NCI-H2081 (cell line): ENCODE results near the gene POLR2A.

Source experiments
- DNase-seq, 2 experiments: peaks; one replicate each; lab custom pipeline; 2025; lab: John Stamatoyannopoulos, UW

Gene POLR2A

DNA sequence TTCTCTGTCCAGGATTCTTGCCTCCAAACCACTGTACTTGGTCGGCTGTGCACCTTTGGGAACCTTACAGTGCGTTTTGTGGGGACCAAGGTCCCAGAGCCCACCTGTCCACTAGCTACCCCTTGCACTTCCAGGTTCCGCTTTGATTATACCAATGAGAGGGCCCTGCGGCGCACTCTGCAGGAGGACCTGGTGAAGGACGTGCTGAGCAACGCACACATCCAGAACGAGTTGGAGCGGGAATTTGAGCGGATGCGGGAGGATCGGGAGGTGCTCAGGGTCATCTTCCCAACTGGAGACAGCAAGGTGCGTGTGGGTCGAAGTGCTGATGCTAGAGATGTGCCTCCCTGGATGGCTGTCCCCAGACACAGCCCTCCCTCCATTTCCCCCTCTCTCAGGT lies 18.8 kb downstream of the POLR2A start:
- no peak for DNase-seq

DNA sequence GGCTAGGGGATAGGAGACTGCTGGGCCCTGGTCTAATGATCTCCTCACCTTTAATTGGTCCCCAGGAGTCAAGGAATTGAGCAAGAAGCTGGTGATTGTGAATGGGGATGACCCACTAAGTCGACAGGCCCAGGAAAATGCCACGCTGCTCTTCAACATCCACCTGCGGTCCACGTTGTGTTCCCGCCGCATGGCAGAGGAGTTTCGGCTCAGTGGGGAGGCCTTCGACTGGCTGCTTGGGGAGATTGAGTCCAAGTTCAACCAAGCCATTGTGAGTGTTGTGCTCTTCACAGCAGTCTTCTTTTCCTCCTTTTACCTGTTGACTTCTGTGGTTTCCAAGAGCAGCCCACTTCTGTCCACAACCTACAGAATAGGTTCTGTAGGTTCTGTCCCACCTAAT lies 19.4 kb downstream of the POLR2A start:
- no peak for DNase-seq

DNA sequence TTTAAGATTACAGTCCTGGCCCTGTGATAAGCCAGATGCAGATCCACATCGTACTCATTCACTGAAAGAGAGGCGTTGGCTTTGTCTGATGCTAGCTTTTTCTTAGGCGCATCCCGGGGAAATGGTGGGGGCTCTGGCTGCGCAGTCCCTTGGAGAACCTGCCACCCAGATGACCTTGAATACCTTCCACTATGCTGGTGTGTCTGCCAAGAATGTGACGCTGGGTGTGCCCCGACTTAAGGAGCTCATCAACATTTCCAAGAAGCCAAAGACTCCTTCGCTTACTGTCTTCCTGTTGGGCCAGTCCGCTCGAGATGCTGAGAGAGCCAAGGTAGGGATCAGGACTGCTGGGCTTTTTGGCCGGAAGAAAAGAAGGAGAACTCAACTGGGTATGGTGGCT lies 24.0 kb downstream of the POLR2A start:
- DNase-seq = no peak

DNA sequence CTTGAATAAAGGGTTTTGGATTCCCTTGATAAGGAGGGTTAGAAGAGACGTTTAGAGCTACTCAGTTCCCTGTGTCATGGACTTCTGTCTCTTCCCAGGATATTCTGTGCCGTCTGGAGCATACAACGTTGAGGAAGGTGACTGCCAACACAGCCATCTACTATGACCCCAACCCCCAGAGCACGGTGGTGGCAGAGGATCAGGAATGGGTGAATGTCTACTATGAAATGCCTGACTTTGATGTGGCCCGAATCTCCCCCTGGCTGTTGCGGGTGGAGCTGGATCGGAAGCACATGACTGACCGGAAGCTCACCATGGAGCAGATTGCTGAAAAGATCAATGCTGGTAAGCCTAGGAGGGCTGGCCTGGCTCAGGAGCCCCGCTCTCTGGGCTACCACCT lies 24.7 kb downstream of the POLR2A start:
- DNase-seq = no peak

DNA sequence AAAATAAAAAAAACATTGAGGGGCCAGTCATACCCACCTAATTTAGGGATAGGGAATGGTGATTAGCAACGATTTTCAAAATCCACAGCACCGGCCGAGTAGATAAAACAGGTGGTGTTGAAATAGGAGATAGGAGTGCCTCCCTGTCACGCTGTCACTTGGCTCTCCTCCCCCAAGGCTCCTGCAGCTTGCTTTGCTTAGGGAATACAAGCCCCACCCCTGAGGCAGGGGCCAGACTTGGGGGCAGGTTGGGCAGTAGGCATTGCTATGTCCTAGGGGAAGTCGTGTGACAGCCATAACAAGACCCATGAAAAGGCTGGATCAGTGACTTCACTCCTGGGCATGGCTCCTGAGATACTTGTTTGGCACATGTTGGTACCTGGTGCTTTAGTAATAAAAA lies 25.8 kb downstream of the POLR2A start:
- no peak for DNase-seq

DNA sequence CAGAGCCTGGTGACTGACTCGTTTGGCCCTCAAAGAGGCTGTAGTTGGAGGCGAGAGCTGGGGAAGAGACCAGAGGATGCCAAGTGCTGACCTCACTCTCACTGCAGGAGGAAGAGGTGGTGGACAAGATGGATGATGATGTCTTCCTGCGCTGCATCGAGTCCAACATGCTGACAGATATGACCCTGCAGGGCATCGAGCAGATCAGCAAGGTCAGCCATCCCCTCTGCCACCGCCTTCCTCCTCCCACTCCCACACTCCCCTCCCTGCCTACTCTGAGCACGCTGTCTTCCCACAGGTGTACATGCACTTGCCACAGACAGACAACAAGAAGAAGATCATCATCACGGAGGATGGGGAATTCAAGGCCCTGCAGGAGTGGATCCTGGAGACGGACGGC lies 26.9 kb downstream of the POLR2A start:
- no peak for DNase-seq

DNA sequence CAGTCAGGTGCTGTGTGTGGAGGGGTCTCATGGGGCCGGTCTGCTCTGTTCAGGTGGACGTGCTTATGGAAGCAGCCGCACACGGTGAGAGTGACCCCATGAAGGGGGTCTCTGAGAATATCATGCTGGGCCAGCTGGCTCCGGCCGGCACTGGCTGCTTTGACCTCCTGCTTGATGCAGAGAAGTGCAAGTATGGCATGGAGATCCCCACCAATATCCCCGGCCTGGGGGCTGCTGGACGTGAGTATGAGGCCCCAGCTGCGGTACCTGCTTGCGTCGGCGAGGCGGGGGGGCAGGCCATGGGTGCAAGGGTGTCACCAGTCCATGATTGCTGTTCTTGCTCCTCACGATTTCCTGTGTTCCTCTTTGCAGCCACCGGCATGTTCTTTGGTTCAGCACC lies 27.9 kb downstream of the POLR2A start:
- no peak for DNase-seq

DNA sequence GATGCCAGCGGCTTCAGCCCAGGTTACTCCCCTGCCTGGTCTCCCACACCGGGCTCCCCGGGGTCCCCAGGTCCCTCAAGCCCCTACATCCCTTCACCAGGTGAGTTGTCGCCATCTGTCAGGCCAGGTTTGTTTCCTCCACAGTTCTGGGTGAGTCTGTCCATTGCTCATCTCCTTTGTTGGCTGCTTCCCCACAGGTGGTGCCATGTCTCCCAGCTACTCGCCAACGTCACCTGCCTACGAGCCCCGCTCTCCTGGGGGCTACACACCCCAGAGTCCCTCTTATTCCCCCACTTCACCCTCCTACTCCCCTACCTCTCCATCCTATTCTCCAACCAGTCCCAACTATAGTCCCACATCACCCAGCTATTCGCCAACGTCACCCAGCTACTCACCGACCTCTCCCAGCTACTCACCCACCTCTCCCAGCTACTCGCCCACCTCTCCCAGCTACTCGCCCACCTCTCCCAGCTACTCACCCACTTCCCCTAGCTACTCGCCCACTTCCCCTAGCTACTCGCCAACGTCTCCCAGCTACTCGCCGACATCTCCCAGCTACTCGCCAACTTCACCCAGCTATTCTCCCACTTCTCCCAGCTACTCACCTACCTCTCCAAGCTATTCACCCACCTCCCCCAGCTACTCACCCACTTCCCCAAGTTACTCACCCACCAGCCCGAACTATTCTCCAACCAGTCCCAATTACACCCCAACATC lies 28.8 kb downstream of the POLR2A start:
- DNase-seq = no peak

DNA sequence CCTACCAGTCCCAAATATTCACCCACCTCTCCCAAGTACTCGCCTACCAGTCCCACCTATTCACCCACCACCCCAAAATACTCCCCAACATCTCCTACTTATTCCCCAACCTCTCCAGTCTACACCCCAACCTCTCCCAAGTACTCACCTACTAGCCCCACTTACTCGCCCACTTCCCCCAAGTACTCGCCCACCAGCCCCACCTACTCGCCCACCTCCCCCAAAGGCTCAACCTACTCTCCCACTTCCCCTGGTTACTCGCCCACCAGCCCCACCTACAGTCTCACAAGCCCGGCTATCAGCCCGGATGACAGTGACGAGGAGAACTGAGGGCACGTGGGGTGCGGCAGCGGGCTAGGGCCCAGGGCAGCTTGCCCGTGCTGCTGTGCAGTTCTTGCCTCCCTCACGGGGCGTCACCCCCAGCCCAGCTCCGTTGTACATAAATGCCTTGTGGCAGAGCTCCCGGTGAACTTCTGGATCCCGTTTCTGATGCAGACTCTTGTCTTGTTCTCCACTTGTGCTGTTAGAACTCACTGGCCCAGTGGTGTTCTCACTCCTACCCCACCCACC lies 29.8 kb downstream of the POLR2A start:
- no peak for DNase-seq

DNA sequence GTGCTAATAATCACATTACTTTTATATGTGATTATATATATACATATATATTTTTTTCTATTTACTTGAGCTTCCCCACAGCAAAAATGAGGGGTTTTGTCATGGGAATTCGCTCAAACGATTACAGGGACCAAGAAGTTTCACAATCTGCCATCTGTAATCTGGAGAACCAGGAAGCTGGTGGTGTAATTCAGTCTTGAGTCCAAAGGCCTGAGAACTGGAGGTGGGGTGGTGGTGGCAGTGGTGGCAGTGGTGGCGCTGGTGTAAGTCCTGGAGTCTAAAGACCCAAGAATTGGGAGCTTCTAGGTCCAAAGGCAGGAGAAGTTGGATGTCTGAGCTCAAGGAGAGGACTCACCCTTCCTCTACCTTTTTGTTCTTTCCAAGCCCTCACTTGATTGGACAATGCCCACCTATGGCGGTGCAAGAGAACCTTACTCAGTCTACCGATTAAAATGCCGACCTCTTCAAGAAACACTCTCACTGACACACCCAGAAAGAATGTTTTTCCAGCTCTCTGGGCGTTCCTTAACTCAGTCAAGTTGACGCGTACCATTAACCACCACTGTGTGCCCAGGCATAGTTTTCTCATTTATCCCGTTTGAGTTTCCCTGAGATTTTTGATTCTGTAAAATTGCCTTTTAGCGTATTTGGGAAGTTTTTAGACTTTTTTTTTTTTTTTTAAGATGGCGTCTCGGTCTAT lies 31.9 kb downstream of the POLR2A start:
- DNase-seq = no peak

DNA sequence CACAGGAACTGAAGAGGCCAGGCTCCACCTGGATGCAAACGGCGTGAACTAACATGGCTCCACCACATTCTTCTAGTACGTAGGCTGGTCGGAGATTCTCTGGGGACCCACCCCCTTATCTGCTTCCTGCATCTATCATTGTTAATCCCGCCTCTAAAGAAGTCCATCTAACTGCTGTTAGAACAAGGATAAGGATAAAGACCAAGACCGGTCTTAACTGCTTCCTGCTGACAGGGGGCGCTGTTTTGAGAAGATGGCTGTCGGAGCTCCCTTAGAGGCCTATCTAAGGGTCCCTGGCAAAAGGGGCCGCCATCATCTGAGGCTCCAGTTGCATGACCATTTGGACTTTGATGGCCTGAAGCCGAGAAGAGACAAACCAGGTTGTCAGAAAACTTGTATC lies 38.9 kb downstream of the POLR2A start:
- DNase-seq = no peak

DNA sequence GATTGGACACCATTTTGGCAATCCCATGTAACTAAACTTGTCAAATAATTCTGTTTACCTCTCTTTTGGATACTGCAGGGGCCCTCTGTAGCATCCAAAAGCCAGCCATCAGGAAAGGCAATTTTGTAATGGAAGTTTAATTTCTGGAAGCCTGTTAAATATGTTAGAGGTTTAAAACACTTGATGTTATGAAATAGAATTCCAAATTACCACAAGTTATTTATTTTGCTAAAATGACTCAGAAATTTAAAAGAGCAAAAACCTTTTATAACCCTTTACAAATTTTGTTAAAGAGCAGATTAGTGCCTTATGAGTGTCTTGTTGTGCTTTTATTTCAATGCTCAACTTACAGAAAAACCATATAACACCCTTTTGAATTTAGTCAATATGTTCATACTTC lies 44.7 kb downstream of the POLR2A start:
- DNase-seq = no peak

DNA sequence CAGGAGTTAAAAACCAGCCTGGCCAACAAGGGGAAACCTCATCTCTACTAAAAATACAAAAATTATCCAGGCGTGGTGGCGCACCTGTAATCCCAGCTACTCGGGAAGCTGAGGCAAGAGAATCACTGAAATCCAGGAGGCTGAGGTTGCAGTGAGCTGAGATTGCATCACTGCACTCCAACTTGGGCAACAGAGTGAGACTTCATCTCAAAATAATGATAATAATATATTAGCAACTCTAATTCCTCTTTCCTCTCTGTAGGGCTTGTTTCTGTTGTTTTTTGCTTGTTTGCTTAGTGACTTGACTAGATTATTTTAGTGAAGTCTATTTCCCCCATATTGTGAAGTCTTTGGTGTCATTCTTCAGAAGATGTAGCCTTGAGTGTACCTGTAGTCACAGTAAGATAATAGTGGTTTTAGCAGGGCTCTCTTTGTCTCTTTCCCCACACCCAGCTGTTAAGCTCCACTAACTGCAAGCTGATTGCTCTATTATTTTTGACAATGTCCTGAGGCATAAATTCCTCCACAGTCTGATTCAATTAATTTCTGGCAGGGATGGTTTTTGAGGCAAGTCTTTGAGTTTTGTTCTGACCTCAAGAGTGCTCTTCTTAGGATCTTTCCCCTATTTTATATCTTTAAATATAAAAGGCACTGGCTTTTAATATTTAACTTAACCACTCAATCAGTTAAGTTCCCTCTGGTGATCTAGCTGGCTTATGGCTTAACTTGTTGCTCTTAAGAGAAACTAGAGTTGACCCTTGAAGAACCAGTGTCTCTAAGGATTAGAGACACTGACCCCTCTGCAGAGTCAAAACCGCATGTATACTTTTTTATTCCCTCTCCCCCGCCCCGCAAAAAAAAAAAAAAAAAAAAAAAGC lies 46.1 kb downstream of the POLR2A start:
- no peak for DNase-seq

DNA sequence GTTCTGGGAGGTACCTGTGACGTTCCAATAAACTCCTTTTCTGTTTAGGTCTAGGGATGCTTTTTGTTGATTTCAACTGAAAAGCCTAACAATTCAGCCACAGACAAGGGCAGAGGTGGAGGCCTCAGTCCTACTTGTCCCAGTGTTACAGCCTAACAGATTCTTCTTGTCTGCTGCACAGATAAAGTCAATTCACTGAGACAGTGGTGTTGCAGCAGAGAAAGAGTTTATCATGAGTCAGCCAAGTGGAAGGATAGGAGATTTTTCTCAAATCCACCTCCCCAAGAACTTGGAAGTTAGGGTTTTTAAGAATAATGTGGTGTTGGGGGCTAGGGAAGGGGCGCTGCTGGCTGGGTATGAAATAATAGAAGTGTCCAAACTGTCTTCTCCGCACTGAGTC lies 53.9 kb downstream of the POLR2A start:
- no peak for DNase-seq

DNA sequence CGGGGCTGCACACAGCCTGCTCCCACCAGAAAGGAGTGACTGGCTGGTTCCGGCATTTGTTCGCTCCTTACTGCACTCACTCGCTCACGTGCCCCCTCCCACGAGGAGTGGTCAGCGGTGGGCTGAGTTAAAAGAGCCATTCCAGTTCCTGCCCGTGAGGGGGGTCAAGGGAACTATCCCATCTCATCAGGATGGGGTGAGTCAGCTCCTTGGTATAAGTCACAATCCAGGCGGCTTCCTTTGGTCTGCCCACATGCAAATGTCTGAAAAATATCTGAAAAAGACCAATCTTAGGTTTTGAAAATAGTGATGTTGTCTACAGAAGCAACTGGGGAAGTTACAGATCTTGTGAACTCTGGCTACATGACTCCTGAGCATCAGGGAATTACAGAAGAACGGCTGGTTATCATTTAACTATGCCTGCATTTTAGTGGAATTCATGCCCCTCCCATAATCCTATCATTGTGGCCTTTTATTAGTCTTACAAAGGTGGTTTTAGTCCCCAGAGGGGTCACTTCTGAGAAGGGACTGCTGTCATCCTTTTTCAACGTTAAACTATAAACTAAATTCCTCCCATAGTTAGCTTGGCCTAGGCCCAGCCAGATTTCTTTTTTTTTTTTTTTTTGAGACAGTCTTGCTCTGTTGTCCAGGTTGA lies 54.9 kb downstream of the POLR2A start:
- no peak for DNase-seq

DNA sequence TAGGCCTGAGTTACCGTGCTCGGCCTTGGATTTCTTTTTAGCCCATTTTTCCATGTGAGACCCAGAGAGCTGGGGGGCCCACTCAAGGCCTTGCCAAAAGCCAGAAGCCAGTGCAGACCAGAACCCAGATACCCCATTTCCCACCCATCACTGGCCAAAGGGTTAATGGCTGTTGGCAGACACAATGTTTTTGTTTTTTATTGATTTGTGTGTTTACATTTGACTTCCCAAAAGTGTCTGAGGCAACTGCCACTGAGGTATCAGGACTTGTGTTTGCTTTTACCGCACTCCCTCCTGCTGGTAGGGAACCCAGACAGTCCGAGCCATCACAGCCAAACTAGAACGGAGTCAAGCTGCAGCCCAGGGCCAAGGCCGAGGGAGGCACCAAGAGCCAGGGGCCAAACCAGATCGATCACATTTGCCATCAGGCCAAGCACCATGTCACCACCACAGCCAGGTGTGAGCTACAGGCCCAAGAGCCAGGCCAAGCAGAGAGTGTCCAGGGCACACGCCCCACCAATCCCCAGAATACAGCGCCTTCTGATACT lies 57.0 kb downstream of the POLR2A start:
- DNase-seq = no peak

DNA sequence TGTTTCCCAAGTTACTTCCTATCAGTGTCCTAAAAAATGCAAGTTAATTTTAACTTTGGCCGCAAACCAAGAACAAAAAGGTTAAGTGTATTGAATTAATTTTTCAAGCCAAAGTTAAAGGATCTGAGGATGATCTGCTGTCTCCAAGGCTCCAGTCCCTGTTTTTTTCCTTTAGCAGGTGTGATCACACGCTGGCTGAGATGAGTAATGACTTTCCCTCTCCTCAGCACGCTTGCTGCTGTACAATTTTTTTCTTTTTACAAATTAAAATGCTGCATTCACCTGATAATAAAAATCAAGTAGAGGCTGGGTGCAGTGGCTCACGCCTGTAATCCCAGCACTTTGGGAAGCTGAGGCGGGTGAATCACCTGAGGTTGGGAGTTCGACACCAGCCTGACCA lies 60.7 kb downstream of the POLR2A start:
- no peak for DNase-seq

DNA sequence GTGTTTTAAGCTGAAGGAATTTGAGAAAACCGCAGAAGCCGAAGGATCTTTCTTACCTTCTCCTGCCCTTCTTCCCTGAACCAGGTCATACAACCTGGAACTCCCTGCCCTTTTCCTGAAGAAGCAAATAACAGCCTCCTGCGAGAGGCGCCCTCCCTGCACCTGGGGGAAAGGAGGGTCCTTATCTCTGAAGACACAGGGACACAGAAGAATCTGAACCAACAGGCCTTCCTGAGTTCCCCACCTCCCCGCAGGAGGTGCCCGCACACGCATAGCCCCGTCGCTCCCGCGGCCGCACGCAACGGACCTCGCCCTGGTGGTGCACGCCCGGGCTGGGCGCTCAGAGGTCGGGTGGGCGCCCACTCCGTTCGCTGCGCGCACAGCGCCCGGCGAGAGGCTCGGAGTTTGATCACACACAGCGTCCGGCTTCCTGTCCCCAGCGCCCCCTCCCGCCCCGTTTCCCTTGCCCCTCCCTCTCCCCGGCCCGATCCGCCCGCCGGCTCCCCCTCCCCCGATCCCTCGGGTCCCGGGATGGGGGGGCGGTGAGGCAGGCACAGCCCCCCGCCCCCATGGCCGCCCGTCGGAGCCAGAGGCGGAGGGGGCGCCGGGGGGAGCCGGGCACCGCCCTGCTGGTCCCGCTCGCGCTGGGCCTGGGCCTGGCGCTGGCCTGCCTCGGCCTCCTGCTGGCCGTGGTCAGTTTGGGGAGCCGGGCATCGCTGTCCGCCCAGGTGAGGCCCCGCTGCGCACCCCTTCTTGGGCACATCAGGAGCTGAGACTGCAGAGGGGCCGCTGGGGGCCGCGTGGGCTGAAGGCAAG lies 64.6 kb downstream of the POLR2A start, which contains the start of gene TNFSF12:
TNFSF12 (plus strand) TSS at position 474 of the 816 bp plus-strand sequence; CDS start at position 570, 96 bp downstream.
- DNase-seq = no peak
